HEK293T (cell line): ENCODE measurements around the gene TMEM60.

Experiments used
- CTCF ChIA-PET: fragments of 350-600 bp; formaldehyde crosslinking; extraction: SDS; loops from one replicate; lab custom pipeline; 2021; ENCODE audit warnings: antibody characterized with exemption, inconsistent platforms; lab: Yijun Ruan, JAX
- POLR2A ChIA-PET: fragments of 350-600 bp; formaldehyde crosslinking; extraction: SDS; loops from one replicate; lab custom pipeline; 2020; ENCODE audit warnings: antibody characterized with exemption, inconsistent platforms; lab: Yijun Ruan, JAX
- DNase-seq: peaks from one replicate; pipeline ENCODE4 v3.0.0; 2012; ENCODE audit warnings: mixed read lengths; ENCODE audit errors: extremely low spot score
- ARNT ChIP-seq: fragments of 450-650 bp; IDR thresholded peaks from 2 replicates; pipeline ENCODE4 v1.6.1; 2017; ENCODE audit warnings: mild to moderate bottlenecking
- BHLHE40 ChIP-seq: fragments of 450-650 bp; IDR thresholded peaks from 2 replicates; pipeline ENCODE4 v1.6.1; 2016; ENCODE audit warnings: mild to moderate bottlenecking, moderate library complexity, borderline replicate concordance
- CTBP1 ChIP-seq: fragments of 450-650 bp; IDR thresholded peaks from 2 replicates; pipeline ENCODE4 v1.6.1; 2016; ENCODE audit warnings: borderline replicate concordance
- ELF4 ChIP-seq: fragments of 450-650 bp; IDR thresholded peaks from 2 replicates; pipeline ENCODE4 v1.6.1; 2017; ENCODE audit warnings: antibody characterized with exemption
- FOXA1 ChIP-seq: fragments of 450-650 bp; IDR thresholded peaks from 2 replicates; pipeline ENCODE4 v1.6.1; 2016; ENCODE audit warnings: mild to moderate bottlenecking
- FOXK2 ChIP-seq: fragments of 450-650 bp; IDR thresholded peaks from 2 replicates; pipeline ENCODE4 v1.6.1; 2016; ENCODE audit warnings: mild to moderate bottlenecking
- FOXM1 ChIP-seq: fragments of 450-650 bp; IDR thresholded peaks from 2 replicates; pipeline ENCODE4 v1.6.1; 2017; ENCODE audit warnings: mild to moderate bottlenecking, borderline replicate concordance
- HDGF ChIP-seq: fragments of 450-650 bp; IDR thresholded peaks from 2 replicates; pipeline ENCODE4 v1.6.1; 2017; ENCODE audit warnings: antibody characterized with exemption, borderline replicate concordance
- L3MBTL2 ChIP-seq: fragments of 450-650 bp; conservative IDR thresholded peaks from 2 replicates; pipeline ENCODE4 v1.6.1; 2016; ENCODE audit warnings: mild to moderate bottlenecking
- LEF1 ChIP-seq: fragments of 450-650 bp; IDR thresholded peaks from 2 replicates; pipeline ENCODE4 v1.6.1; 2017; ENCODE audit warnings: mild to moderate bottlenecking, borderline replicate concordance
- NFRKB ChIP-seq: fragments of 450-650 bp; IDR thresholded peaks from 2 replicates; pipeline ENCODE4 v1.6.1; 2016; ENCODE audit warnings: mild to moderate bottlenecking, moderate library complexity
- PKNOX1 ChIP-seq: fragments of 450-650 bp; IDR thresholded peaks from 2 replicates; pipeline ENCODE4 v1.6.1; 2016
- SP1 ChIP-seq: fragments of 450-650 bp; IDR thresholded peaks from 2 replicates; pipeline ENCODE4 v1.6.1; 2017
- SUZ12 ChIP-seq: fragments of 450-650 bp; IDR thresholded peaks from 2 replicates; pipeline ENCODE4 v1.6.1; 2016; ENCODE audit warnings: mild to moderate bottlenecking
- TARDBP ChIP-seq: fragments of 450-650 bp; IDR thresholded peaks from 2 replicates; pipeline ENCODE4 v1.6.1; 2016
- ZNF384 ChIP-seq: fragments of 450-650 bp; IDR thresholded peaks from 2 replicates; pipeline ENCODE4 v1.6.1; 2016

TMEM60 gene

GRCh38 chr7:77747178-77747577 is 51.1 kb downstream of the TMEM60 start:
- DNase-seq, result no peak
- TF ChIP-seq TARDBP (no peak), HDGF (no peak), CTBP1 (no peak), FOXK2 (no peak), BHLHE40 (no peak), ARNT (no peak), FOXA1 (no peak), FOXM1 (no peak), PKNOX1 (no peak), LEF1 (no peak), SUZ12 (no peak), L3MBTL2 (no peak), SP1 (no peak), ZNF384 (no peak), NFRKB (no peak), ELF4 (no peak)
- POLR2A ChIA-PET, result interaction anchor here (1.8 kb wide), 1 partner anchor 51 kb away, joined by 6 read pairs; no protein-coding TSS in a partner anchor
- CTCF ChIA-PET, result no interaction called here

GRCh38 chr7:77746824-77747165 is 51.4 kb downstream of the TMEM60 start:
- ChIA-PET POLR2A (interaction anchor here (1.8 kb wide), 1 partner anchor 51 kb away, joined by 6 read pairs; no protein-coding TSS in a partner anchor), CTCF (no interaction called here)
- DNase-seq, result no peak
- TF ChIP-seq TARDBP (no peak), L3MBTL2 (no peak), CTBP1 (no peak), ZNF384 (no peak)

GRCh38 chr7:77746164-77746823 is 51.9 kb downstream of the TMEM60 start:
- TF ChIP-seq SUZ12 (no peak), BHLHE40 (no peak), FOXM1 (no peak), NFRKB (no peak), FOXK2 (no peak), ELF4 (no peak), PKNOX1 (no peak), SP1 (no peak), FOXA1 (no peak), TARDBP (no peak), L3MBTL2 (no peak)
- DNase-seq, result no peak
- ChIA-PET POLR2A (interaction anchor here (1.8 kb wide), 1 partner anchor 51 kb away, joined by 6 read pairs; no protein-coding TSS in a partner anchor), CTCF (no interaction called here)

DNA sequence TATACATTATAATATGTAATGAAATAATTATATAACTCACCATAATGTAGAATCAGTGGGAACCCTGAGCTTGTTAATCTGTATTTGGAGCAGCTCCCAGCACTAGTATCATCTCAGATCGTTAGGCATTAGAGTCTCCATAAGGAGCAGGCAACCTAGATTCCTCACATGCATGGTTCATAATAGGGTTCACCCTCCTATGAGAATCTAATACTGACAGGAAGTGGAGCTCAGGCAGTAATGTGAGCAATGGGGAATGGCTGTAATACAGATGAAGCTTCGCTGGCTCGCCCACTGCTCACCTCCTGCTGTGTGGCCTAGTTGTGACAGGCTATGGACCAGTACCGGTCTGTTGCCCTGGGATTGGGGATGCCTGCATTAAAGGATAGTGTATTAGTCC is 52.5 kb downstream of the TMEM60 start:
- no peak for DNase-seq
- no peak for TF ChIP-seq ELF4
- TF ChIP-seq ARNT, result no peak
- no peak for TF ChIP-seq PKNOX1
- TF ChIP-seq TARDBP, result no peak
- no peak for TF ChIP-seq FOXA1
- TF ChIP-seq ZNF384, result no peak
- TF ChIP-seq NFRKB, result no peak
- TF ChIP-seq SUZ12, result no peak
- no peak for TF ChIP-seq SP1
- TF ChIP-seq CTBP1, result no peak
- no peak for TF ChIP-seq BHLHE40
- no peak for TF ChIP-seq FOXK2
- no peak for TF ChIP-seq FOXM1
- no peak for TF ChIP-seq LEF1
- TF ChIP-seq HDGF, result no peak
- TF ChIP-seq L3MBTL2, result no peak
- ChIA-PET POLR2A (interaction anchor here (1.8 kb wide), 1 partner anchor 50 kb away, joined by 6 read pairs; no protein-coding TSS in a partner anchor), CTCF (no interaction called here)
